ENCODE data around the gene C1orf232.

Gene C1orf232

DNA sequence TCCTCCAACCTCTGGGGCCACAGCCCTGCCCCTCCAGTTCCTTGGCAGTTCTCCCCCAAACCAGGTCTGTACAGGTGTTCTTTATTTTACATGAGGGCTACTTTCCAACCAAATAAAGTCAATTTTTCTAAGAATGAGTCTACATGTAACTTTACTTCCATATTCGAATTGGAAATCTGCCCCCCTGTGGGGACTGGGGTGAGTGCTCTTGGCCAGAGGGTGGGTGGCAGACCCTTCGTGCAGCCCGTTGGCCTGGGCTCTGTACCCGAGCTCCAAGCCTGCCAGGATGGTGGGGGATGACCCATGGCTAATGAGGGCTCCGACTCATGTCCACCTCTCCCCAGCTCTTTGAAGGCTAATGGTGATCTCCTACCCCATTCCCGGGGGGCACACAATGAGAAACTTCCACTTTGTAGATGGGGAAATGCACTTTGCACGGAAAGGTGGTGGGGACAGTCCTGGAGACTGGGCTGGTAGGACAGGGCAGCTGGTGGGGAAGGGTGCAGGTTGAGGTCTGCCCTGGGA is 21.1 kb upstream of the C1orf232 start:
- no peak for DNase-seq (ENCODE audit: low spot score)
- in situ Hi-C loops (cut with MboI; ENCODE audit: low sequenced_read_pairs, unreplicated experiment) = no loop called here
- TF ChIP-seq CTCF (IDR thresholded peaks at IDR 0.05; ENCODE audit: borderline replicate concordance, control extremely low read depth, extremely low read depth, insufficient read depth, missing control alignments) = no peak

- TF ChIP-seq CTCF (IDR thresholded peaks at IDR 0.05; ENCODE audit: borderline replicate concordance, control extremely low read depth, extremely low read depth, insufficient read depth, missing control alignments) = no peak
- DNase-seq (ENCODE audit: low spot score) = no peak
- in situ Hi-C loops (cut with MboI; ENCODE audit: low sequenced_read_pairs, unreplicated experiment) = no loop called here
These were observed 20.6 kb upstream of the C1orf232 start for GRCh38 chr1:26189331-26189730.

DNA sequence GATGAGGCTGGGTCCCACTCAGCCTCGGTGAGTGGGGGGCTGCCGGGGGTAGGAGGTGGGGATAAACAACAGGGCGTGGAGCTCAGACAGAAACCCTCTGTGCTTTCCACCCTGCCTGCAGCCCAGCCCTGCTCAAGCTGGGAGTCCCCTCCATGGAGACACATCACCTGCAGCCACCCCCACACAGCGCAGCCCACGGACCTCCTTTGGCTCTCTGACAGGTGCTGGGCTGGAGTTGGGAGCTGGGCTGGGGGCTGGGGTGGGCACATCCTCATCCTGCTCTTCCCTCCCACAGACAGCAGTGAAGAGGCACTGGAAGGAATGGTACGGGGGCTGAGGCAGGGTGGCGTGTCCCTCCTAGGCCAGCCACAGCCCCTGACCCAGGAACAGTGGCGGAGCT is 19.7 kb upstream of the C1orf232 start:
- in situ Hi-C loops (cut with MboI; ENCODE audit: low sequenced_read_pairs, unreplicated experiment) = no loop called here

DNA sequence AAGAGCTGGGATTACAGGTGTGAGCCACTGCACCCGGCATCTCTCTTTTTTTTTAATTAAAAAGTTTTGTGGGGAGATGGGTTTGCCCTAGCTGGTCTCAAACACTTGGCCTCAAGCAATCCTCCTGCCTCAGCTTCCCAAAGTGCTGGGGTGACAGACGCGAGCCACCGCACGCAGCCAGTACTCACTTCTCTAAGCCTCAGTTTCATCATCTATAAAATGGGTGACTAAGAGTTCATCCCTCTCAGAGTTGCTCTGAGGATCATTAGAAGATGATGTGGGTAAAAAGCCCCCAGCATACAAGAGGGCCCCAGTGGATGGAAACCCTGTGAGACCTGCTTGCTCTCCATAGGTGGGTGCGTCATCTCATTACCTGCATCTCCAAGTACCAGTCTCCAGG is 19.1 kb upstream of the C1orf232 start:
- TF ChIP-seq CTCF (IDR thresholded peaks at IDR 0.05; ENCODE audit: borderline replicate concordance, control extremely low read depth, extremely low read depth, insufficient read depth, missing control alignments) = no peak
- in situ Hi-C loops (cut with MboI; ENCODE audit: low sequenced_read_pairs, unreplicated experiment) = no loop called here
- no peak for DNase-seq (ENCODE audit: low spot score)

More for the DNA sequence above, 19.7 kb upstream of the C1orf232 start:
- DNase-seq (ENCODE audit: low spot score) = no peak
- TF ChIP-seq CTCF (IDR thresholded peaks at IDR 0.05; ENCODE audit: borderline replicate concordance, control extremely low read depth, extremely low read depth, insufficient read depth, missing control alignments) = no peak

- DNase-seq (ENCODE audit: low spot score) = no peak
- in situ Hi-C loops (cut with MboI; ENCODE audit: low sequenced_read_pairs, unreplicated experiment) = no loop called here
- TF ChIP-seq CTCF (IDR thresholded peaks at IDR 0.05; ENCODE audit: borderline replicate concordance, control extremely low read depth, extremely low read depth, insufficient read depth, missing control alignments) = no peak
These were observed 16.1 kb upstream of the C1orf232 start for GRCh38 chr1:26184883-26185282.

DNA sequence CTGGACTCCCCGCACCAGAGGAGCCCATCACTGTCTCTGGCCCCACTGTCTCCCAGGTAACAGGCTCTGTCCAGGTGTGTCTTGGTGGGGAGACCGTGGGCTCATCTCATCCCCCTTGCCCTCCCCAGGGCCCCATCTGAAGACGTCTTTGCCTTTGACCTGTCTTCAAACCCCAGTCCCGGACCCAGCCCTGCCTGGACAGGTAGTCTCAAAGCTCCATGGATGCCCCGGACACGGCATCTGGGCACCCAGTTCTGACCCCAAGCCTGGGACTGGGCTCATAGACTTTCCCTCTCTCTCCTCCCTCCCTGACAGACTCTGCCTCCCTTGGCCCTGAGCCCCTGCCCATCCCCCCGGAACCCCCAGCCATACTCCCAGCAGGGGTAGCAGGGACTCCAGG is 15.3 kb upstream of the C1orf232 start:
- in situ Hi-C loops (cut with MboI; ENCODE audit: low sequenced_read_pairs, unreplicated experiment) = no loop called here
- no peak for DNase-seq (ENCODE audit: low spot score)
- no peak for TF ChIP-seq CTCF (IDR thresholded peaks at IDR 0.05; ENCODE audit: borderline replicate concordance, control extremely low read depth, extremely low read depth, insufficient read depth, missing control alignments)

GRCh38 chr1:26182383-26182696 is 13.6 kb upstream of the C1orf232 start:
- in situ Hi-C loops (cut with MboI; ENCODE audit: low sequenced_read_pairs, unreplicated experiment) = no loop called here
- TF ChIP-seq CTCF (IDR thresholded peaks at IDR 0.05; ENCODE audit: borderline replicate concordance, control extremely low read depth, extremely low read depth, insufficient read depth, missing control alignments) = no peak
- DNase-seq (ENCODE audit: low spot score) = no peak
